VCaP (cell line): ENCODE data around the gene MIPEP.

Experiments
- H3K27ac ChIP-seq: fragments of 450-650 bp; 2 replicates; pipeline ENCODE4 v1.5.1; 2017
- TF ChIP-seq, protein P1 (sequence below): fragments of 450-650 bp; conservative IDR thresholded peaks from 2 replicates; pipeline ENCODE4 v1.5.1; 2017; ENCODE audit warnings: mild to moderate bottlenecking, moderate library complexity

The MIPEP gene

DNA sequence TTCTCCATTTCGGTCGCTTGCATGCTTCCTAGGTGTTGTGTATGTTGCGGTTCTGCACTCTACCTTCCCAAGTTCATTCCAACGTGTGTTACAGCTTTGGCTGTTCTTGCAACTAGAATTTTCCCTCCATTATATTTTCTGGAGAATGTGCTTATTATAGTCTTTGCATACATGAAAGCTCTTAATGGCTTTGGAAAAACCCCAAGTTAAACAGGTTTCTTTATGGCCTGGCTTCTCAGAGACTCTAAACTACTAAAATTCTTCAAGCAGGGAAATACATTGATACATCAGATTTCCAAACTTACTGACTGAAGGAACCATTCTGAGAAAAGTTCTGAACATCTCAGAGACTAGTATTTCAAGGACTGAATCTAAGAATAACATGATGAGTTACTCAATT is 11.9 kb downstream of the MIPEP start:
- no peak overlapping the region for H3K27ac ChIP-seq

DNA sequence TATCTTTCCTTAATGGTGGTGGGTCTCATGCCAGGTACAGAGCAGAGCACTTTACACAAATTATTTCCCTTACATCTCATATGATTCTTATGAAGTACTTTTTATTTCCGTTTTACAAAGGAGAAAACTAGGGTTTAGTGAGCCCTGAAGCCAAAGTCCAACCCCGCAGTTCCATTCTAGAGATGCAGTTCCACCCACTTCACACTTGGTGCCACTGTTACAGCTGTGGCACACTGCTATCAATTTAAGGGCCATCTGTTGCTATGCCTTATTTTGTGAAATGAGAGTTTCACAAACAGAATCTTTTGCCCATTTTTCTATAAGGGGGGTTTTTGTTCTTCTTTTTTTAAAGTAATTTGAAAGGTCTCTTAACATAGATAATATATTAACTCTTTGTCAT is 12.9 kb downstream of the MIPEP start:
- H3K27ac ChIP-seq: no peak overlapping the region
- TF ChIP-seq, protein P1, sequence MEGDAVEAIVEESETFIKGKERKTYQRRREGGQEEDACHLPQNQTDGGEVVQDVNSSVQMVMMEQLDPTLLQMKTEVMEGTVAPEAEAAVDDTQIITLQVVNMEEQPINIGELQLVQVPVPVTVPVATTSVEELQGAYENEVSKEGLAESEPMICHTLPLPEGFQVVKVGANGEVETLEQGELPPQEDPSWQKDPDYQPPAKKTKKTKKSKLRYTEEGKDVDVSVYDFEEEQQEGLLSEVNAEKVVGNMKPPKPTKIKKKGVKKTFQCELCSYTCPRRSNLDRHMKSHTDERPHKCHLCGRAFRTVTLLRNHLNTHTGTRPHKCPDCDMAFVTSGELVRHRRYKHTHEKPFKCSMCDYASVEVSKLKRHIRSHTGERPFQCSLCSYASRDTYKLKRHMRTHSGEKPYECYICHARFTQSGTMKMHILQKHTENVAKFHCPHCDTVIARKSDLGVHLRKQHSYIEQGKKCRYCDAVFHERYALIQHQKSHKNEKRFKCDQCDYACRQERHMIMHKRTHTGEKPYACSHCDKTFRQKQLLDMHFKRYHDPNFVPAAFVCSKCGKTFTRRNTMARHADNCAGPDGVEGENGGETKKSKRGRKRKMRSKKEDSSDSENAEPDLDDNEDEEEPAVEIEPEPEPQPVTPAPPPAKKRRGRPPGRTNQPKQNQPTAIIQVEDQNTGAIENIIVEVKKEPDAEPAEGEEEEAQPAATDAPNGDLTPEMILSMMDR: peak; percentile 78

More for the DNA sequence above, 11.9 kb downstream of the MIPEP start:
- TF ChIP-seq, protein P1: no peak

DNA sequence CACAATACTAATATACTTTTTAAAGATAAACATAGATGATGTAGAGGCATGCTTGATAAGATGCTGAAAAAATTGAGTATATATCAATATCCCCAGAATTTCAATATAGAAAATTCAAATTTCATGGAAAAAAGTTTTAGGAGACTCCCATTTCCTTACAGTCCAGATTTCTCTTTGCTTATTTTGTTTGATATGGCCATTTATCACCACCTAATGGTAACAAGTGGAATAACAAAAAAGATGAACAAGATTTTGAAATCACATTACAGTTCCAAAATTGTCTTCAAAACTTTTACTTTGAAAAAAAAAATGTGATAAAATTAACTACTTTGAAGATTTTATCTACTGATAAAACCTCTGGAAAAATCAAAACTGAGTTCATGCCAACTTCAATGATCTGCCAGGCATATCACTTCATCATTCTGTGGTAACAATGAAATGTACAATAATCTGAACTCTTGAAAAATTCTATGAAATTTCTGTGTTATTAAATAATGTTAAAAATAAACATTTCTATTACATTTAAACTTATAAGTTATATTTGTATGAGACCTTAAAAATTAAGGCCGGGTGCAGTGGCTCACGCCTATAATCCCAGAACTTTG is 17.5 kb downstream of the MIPEP start:
- TF ChIP-seq, protein P1: peak; percentile 70
- H3K27ac ChIP-seq: no peak overlapping the region

DNA sequence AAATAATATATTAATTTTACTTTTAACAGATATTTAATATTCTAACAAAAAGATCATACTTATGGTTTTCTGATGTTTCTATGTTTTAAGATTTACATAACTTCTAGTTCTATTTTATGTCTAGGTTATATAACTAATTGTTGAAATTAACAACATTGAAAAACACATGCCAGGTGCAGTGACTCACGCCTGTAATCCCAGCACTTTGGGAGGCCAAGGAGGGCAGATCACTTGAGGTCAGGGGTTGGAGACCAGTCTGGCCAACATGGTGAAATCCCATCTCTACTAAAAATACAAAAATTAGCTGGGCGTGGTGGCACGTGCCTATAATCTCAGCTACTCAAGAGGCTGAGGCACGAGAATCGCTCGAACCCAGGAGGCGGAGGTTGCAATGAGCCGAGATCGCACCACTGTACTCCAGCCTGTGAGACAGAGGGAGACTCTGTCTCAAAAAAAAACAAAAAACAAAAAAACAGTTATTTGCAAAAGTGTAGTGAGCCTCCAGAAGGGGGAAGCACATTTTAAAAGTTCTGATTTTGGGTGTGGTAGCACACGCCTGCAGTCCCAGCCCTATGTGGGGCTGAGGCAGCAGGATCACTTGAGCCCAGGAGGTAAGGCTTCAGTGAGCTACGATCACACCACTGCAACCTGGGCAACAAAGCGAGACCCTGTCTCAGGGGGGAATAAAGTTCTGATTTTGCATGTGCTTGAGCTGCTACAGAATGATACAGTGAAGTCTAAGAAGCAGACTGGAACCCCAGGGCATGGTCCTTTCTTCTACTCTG is 18.7 kb downstream of the MIPEP start:
- TF ChIP-seq, protein P1: no peak
- no peak overlapping the region for H3K27ac ChIP-seq

DNA sequence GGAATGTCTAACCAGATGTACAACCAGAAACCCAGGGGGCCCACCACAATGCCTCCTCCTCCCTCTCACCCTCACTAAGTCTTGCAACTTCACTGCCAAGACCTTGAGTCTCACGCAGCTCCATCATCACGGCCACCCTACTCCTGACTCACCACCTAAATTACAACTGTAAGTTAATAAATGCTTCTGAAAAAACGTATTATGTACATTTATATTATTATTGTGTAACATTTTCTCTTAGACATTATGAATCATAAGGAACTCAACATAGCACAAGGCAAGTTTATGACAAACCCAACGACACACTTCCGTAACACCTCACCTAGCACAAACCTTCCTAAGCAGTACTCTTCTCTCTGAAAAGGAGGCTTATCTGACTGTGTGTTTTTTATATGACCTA is 20.7 kb downstream of the MIPEP start:
- TF ChIP-seq, protein P1: no peak
- H3K27ac ChIP-seq: no peak overlapping the region

DNA sequence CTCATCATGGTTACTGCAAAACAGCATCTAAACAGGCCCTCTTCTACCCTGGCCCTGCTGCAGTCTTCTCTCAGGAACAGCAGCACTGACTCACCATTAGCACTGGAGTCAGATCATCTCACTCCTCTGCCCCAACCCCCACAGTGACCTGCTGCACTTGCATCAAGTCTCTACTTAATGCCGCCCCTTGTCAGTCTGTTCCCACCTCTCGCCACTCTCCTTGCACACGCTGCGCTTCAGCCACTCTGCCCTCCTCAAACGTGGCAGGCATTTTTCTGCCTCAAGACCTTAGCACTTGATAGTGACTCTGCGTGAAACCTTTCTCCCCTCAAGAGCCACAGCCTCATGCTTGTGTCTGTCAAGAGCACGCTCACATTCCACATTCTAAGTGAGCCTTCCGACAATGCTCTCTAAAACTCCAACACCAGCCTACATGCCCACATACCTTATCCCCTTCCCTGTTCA is 22.1 kb downstream of the MIPEP start:
- TF ChIP-seq, protein P1: no peak

DNA sequence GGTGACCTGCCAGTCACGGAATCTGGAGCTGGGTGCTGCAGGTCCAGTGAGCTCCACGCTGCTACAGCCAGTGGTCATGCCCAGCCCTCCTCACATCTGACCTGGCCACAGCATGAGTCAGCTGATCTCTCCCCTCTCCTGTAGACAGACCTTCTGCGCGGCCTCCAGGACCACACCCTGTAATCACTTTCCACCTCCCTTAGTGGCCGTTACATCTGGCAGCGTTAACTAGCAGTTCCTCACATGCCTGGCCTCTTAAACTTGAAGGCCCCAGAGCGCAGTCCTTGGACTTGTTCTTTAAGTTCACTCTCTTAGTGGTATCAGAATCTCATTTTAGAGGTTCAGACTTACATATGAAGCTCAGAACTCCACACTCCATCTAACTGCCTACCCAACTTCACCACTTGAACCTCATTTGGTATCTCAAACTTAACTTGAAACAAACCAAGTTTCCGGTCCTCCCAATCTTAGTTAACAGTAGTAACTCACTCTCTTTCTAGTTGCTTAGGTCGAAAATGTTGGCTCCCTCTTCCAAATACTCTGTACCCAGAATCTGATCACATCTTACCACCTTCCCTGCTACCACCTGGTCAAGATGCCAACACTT is 22.7 kb downstream of the MIPEP start:
- TF ChIP-seq, protein P1: no peak
- no peak overlapping the region for H3K27ac ChIP-seq

More for the DNA sequence above, 22.1 kb downstream of the MIPEP start:
- no peak overlapping the region for H3K27ac ChIP-seq
